HEK293 (cell line): ENCODE measurements around the gene FSCN2.
A peak's percentile ranks its signal among the peaks of the same experiment; 100 is the strongest.

Source experiments
- CTCF ChIA-PET: fragments of 350-600 bp; formaldehyde crosslinking; extraction: SDS; loops from one replicate; lab custom pipeline; 2021; ENCODE audit warnings: antibody characterized with exemption; lab: Yijun Ruan, JAX
- POLR2A ChIA-PET: fragments of 300-600 bp; formaldehyde crosslinking; extraction: SDS; loops from one replicate; lab custom pipeline; 2020; ENCODE audit warnings: antibody characterized with exemption, inconsistent platforms; lab: Yijun Ruan, JAX
- H3K27ac ChIP-seq: fragments of 200-500 bp; sonication (Bioruptor generic); 2 replicates; pipeline ENCODE4 v1.5.1; 2014; ENCODE audit warnings: low read depth, low read length, control low read depth, inconsistent platforms; ENCODE audit errors: extremely low read depth
- H3K36me3 ChIP-seq, 2 experiments: fragments of 200-500 bp in 1 of 2; sonication (Bioruptor generic) in 1 of 2; 1 replicate in 1 of 2; 2 replicates in 1 of 2; pipeline ENCODE4 v1.5.1; 2014 to 2017; ENCODE audit warnings: inconsistent platforms in 2 of 2, low read length in 2 of 2; ENCODE audit not compliant: control insufficient read depth in 2 of 2, insufficient read depth in 1 of 2
- H3K4me1 ChIP-seq: fragments of 200-500 bp; sonication (Bioruptor generic); 2 replicates; pipeline ENCODE4 v1.5.1; 2014; ENCODE audit warnings: mild to moderate bottlenecking, low read length, inconsistent platforms; ENCODE audit not compliant: control insufficient read depth, insufficient read depth
- H3K4me3 ChIP-seq: 2 replicates; pipeline ENCODE4 v1.5.1; 2011; ENCODE audit warnings: low read depth, mild to moderate bottlenecking, control low read depth, low read length, moderate library complexity
- H3K9me3 ChIP-seq: fragments of 200-500 bp; sonication (Bioruptor generic); 2 replicates; pipeline ENCODE4 v1.5.1; 2014; ENCODE audit warnings: low read depth, low read length, inconsistent platforms; ENCODE audit not compliant: control insufficient read depth, insufficient read depth
- GLIS2 ChIP-seq: fragments of 450-650 bp; formaldehyde crosslinking; IDR thresholded peaks from 2 replicates; pipeline ENCODE4 v1.5.1; 2016; ENCODE audit warnings: missing biosample characterization, missing genetic modification characterization
- HIC1 ChIP-seq: fragments of 450-650 bp; formaldehyde crosslinking; IDR thresholded peaks from 2 replicates; pipeline ENCODE4 v1.5.1; 2016; ENCODE audit warnings: missing biosample characterization, missing genetic modification characterization
- KLF10 ChIP-seq: fragments of 450-650 bp; IDR thresholded peaks from 2 replicates; pipeline ENCODE4 v1.5.1; 2018; ENCODE audit warnings: missing biosample characterization, mild to moderate bottlenecking, missing genetic modification characterization
- KLF16 ChIP-seq: fragments of 450-650 bp; formaldehyde crosslinking; IDR thresholded peaks from 2 replicates; pipeline ENCODE4 v1.5.1; 2017; ENCODE audit warnings: missing biosample characterization, missing genetic modification characterization
- MZF1 ChIP-seq: fragments of 450-650 bp; formaldehyde crosslinking; IDR thresholded peaks from 2 replicates; pipeline ENCODE4 v1.5.1; 2017; ENCODE audit warnings: missing biosample characterization, missing genetic modification characterization, borderline replicate concordance
- PATZ1 ChIP-seq: fragments of 450-650 bp; formaldehyde crosslinking; IDR thresholded peaks from 2 replicates; pipeline ENCODE4 v1.5.1; 2016; ENCODE audit warnings: missing biosample characterization, missing genetic modification characterization
- SALL2 ChIP-seq: fragments of 450-650 bp; formaldehyde crosslinking; IDR thresholded peaks from 2 replicates; pipeline ENCODE4 v1.5.0; 2017; ENCODE audit warnings: missing biosample characterization, mild to moderate bottlenecking, missing genetic modification characterization, borderline replicate concordance
- SCRT1 ChIP-seq: fragments of 450-650 bp; formaldehyde crosslinking; IDR thresholded peaks from 2 replicates; pipeline ENCODE4 v1.5.1; 2016; ENCODE audit warnings: missing biosample characterization, missing genetic modification characterization, borderline replicate concordance
- ZBTB21 ChIP-seq: fragments of 450-650 bp; formaldehyde crosslinking; IDR thresholded peaks from 2 replicates; pipeline ENCODE4 v1.5.1; 2017; ENCODE audit warnings: missing biosample characterization, missing genetic modification characterization
- ZBTB8A ChIP-seq: fragments of 450-650 bp; formaldehyde crosslinking; IDR thresholded peaks from 2 replicates; pipeline ENCODE4 v1.5.1; 2016; ENCODE audit warnings: missing biosample characterization, missing genetic modification characterization
- ZIC2 ChIP-seq: fragments of 450-650 bp; formaldehyde crosslinking; IDR thresholded peaks from 2 replicates; pipeline ENCODE4 v1.5.1; 2016; ENCODE audit warnings: missing biosample characterization, missing genetic modification characterization
- ZNF133 ChIP-seq: fragments of 450-650 bp; formaldehyde crosslinking; IDR thresholded peaks from 2 replicates; pipeline ENCODE4 v1.5.1; 2016; ENCODE audit warnings: missing biosample characterization, missing genetic modification characterization
- ZNF398 ChIP-seq: fragments of 450-650 bp; formaldehyde crosslinking; IDR thresholded peaks from 2 replicates; pipeline ENCODE4 v1.5.1; 2017; ENCODE audit warnings: missing biosample characterization, missing genetic modification characterization
- ZNF423 ChIP-seq: fragments of 450-650 bp; formaldehyde crosslinking; IDR thresholded peaks from 2 replicates; pipeline ENCODE4 v1.5.1; 2016; ENCODE audit warnings: missing biosample characterization, missing genetic modification characterization
- ZNF521 ChIP-seq: fragments of 450-650 bp; formaldehyde crosslinking; IDR thresholded peaks from 2 replicates; pipeline ENCODE4 v1.5.1; 2017; ENCODE audit warnings: missing biosample characterization, mild to moderate bottlenecking, missing genetic modification characterization
- ZNF596 ChIP-seq: fragments of 450-650 bp; IDR thresholded peaks from 2 replicates; pipeline ENCODE4 v1.5.0; 2018; ENCODE audit warnings: missing biosample characterization, mild to moderate bottlenecking, missing genetic modification characterization, moderate library complexity
- ZNF600 ChIP-seq: fragments of 450-650 bp; formaldehyde crosslinking; IDR thresholded peaks from 2 replicates; pipeline ENCODE4 v1.5.1; 2016; ENCODE audit warnings: missing biosample characterization, missing genetic modification characterization
- ZNF76 ChIP-seq: fragments of 450-650 bp; formaldehyde crosslinking; IDR thresholded peaks from 2 replicates; pipeline ENCODE4; 2016; ENCODE audit warnings: low read depth, missing biosample characterization, missing genetic modification characterization, borderline replicate concordance
- TF ChIP-seq, protein P1 (sequence below): fragments of 450-650 bp; IDR thresholded peaks from 2 replicates; pipeline ENCODE4 v1.5.1; 2018; ENCODE audit warnings: missing biosample characterization, mild to moderate bottlenecking, missing genetic modification characterization

FSCN2 gene

DNA sequence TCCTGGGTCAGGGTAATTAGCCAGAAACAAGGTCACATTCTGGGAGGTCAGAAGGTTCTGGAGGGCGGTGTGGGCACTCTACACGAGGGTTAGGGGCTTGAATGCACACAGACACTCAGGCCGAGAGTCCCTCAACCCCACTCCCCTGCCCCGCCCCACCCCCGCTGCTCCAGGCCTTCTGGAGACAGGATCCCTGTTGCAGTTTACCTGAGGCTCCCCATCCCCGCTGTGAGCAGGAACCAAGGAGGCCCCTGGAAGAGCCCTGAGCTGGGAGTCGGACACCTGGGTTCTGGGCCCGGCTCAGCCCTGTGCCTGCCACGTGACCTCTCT lies 11.2 kb upstream of the FSCN2 start (continued):
- TF ChIP-seq HIC1 (tag by site-specific recombination): no peak

GRCh38 chr17:81517339-81518112 lies 10.7 kb upstream of the FSCN2 start:
- TF ChIP-seq KLF16 (tag by site-specific recombination) (no peak), ZBTB21 (tag by site-specific recombination) (no peak), ZNF600 (peak; percentile 59; the same call in 1 of the 2 replicates), ZNF521 (no peak), ZNF398 (tag by site-specific recombination) (no peak), GLIS2 (tag by site-specific recombination) (0 out of 2 replicates have a peak, but pooled peaks have one; percentile 23), ZNF423 (tag by site-specific recombination) (no peak), SCRT1 (tag by site-specific recombination) (no peak), ZNF133 (tag by site-specific recombination) (no peak), ZIC2 (tag by site-specific recombination) (peak; percentile 26), ZNF76 (no peak), KLF10 (tag by site-specific recombination) (no peak), PATZ1 (tag by site-specific recombination) (peak; percentile 51; the same call in 1 of the 2 replicates), ZNF596 (tag by site-specific recombination) (no peak), MZF1 (0 out of 2 replicates have a peak, but pooled peaks have one; percentile 20), SALL2 (tag by site-specific recombination) (no peak), ZBTB8A (peak; percentile 28; the same call in 1 of the 2 replicates)
- TF ChIP-seq, protein P1, sequence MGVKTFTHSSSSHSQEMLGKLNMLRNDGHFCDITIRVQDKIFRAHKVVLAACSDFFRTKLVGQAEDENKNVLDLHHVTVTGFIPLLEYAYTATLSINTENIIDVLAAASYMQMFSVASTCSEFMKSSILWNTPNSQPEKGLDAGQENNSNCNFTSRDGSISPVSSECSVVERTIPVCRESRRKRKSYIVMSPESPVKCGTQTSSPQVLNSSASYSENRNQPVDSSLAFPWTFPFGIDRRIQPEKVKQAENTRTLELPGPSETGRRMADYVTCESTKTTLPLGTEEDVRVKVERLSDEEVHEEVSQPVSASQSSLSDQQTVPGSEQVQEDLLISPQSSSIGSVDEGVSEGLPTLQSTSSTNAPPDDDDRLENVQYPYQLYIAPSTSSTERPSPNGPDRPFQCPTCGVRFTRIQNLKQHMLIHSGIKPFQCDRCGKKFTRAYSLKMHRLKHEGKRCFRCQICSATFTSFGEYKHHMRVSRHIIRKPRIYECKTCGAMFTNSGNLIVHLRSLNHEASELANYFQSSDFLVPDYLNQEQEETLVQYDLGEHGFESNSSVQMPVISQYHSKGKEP (tag by site-specific recombination): no peak
- ChIA-PET POLR2A (interaction anchor here (0.6 to 4.4 kb wide), 9 partner anchors 10 to 294 kb away, joined by 3 to 42 read pairs (median 3); partner anchors contain the start of genes CEP131 and FAAP100), CTCF (interaction anchor here (0.6 to 3.6 kb wide), 6 partner anchors 20 to 316 kb away, joined by 3 to 25 read pairs (median 3); no protein-coding TSS in a partner anchor)
- no peak overlapping the region for H3K27ac ChIP-seq
- H3K4me3 ChIP-seq: no peak overlapping the region
- H3K9me3 ChIP-seq: no peaks in the 10 kb centered on the region
- peaks cover 14% of the 10 kb centered on the region for H3K4me1 ChIP-seq
- H3K36me3 ChIP-seq: no peaks in the 10 kb centered on the region
